GOT3 (cell line): ENCODE results near the gene EIF2B4.

Experiments
- DNase-seq: peaks from one replicate; lab custom pipeline; 2025; ENCODE audit warnings: mixed read lengths; lab: John Stamatoyannopoulos, UW

EIF2B4 gene

GRCh38 chr2:27370026-27370815 lies at the start of gene EIF2B4, which contains the start of gene SNX17:
TSS of gene EIF2B4 (minus strand) at chr2:27370338. CDS start at chr2:27370314, 24 bp downstream.
TSS of gene SNX17 (plus strand) at chr2:27370616. CDS start at chr2:27370744, 128 bp downstream.
- peak; percentile 98 for DNase-seq

- no peak for DNase-seq
Observed at GRCh38 chr2:27416151-27416550, 46.0 kb upstream of the EIF2B4 start.

- no peak for DNase-seq
Observed at GRCh38 chr2:27412419-27413152, 42.4 kb upstream of the EIF2B4 start.

GRCh38 chr2:27409321-27410073 lies 39.4 kb upstream of the EIF2B4 start, which contains the start of gene PPM1G:
TSS of gene PPM1G (minus strand) at chr2:27409591. CDS start at chr2:27409422, 169 bp downstream.
- peak; percentile 79 for DNase-seq

GRCh38 chr2:27408601-27409320 lies 38.6 kb upstream of the EIF2B4 start:
- DNase-seq, result no peak

GRCh38 chr2:27407798-27408491 lies 37.8 kb upstream of the EIF2B4 start:
- DNase-seq, result no peak

- DNase-seq, result no peak
Observed at GRCh38 chr2:27400348-27401135, 30.4 kb upstream of the EIF2B4 start.

GRCh38 chr2:27398962-27399361 lies 28.8 kb upstream of the EIF2B4 start:
- no peak for DNase-seq

GRCh38 chr2:27393225-27393624 lies 23.1 kb upstream of the EIF2B4 start:
- DNase-seq, result no peak

- DNase-seq, result no peak
Observed at GRCh38 chr2:27390822-27391679, 20.9 kb upstream of the EIF2B4 start.

GRCh38 chr2:27381577-27382181 lies 11.5 kb upstream of the EIF2B4 start:
- no peak for DNase-seq

GRCh38 chr2:27380626-27381545 lies 10.7 kb upstream of the EIF2B4 start, which contains the start of gene ZNF513:
TSS of gene ZNF513 (minus strand) at chr2:27380734. CDS start at chr2:27380526, 208 bp downstream.
- DNase-seq, result peak; percentile 70

GRCh38 chr2:27379836-27380625 lies 9.9 kb upstream of the EIF2B4 start:
- DNase-seq, result no peak

GRCh38 chr2:27379383-27379835 lies 9.3 kb upstream of the EIF2B4 start:
- no peak for DNase-seq

GRCh38 chr2:27378809-27379290 lies 8.7 kb upstream of the EIF2B4 start:
- DNase-seq, result no peak

- no peak for DNase-seq
Observed at GRCh38 chr2:27378096-27378808, 8.1 kb upstream of the EIF2B4 start.
